HG03460 (cell line): ENCODE results near the gene HMCN2.

ENCODE experiments used
- ATAC-seq: cut with Tn5 transposase; IDR thresholded peaks from one replicate; pipeline ENCODE4 v1.9.1; 2021; ENCODE audit not compliant: unreplicated experiment

Gene HMCN2

GRCh38 chr9:130305381-130305780, 39.8 kb downstream of the HMCN2 start:
- no peak for ATAC-seq

- ATAC-seq: no peak
Measured at GRCh38 chr9:130306823-130307666, 41.5 kb downstream of the HMCN2 start.

- ATAC-seq: no peak
Measured at GRCh38 chr9:130307667-130307943, 42.0 kb downstream of the HMCN2 start.

GRCh38 chr9:130308081-130308571, 42.6 kb downstream of the HMCN2 start:
- ATAC-seq: no peak

- no peak for ATAC-seq
Measured at GRCh38 chr9:130309689-130310455, 44.3 kb downstream of the HMCN2 start.

- ATAC-seq: no peak
Measured at GRCh38 chr9:130310456-130310855, 44.9 kb downstream of the HMCN2 start.

- ATAC-seq: no peak
Measured at GRCh38 chr9:130311003-130311402, 45.4 kb downstream of the HMCN2 start.

GRCh38 chr9:130311408-130312140, 46.0 kb downstream of the HMCN2 start:
- ATAC-seq: no peak

- no peak for ATAC-seq
Measured at GRCh38 chr9:130313103-130313858, 47.7 kb downstream of the HMCN2 start.

- no peak for ATAC-seq
Measured at GRCh38 chr9:130315446-130316226, 50.1 kb downstream of the HMCN2 start.

GRCh38 chr9:130316430-130316829, 50.9 kb downstream of the HMCN2 start:
- no peak for ATAC-seq

GRCh38 chr9:130319300-130319699, 53.7 kb downstream of the HMCN2 start:
- ATAC-seq: no peak

GRCh38 chr9:130319944-130320712, 54.6 kb downstream of the HMCN2 start:
- ATAC-seq: no peak

- no peak for ATAC-seq
Measured at GRCh38 chr9:130320723-130321481, 55.3 kb downstream of the HMCN2 start.

GRCh38 chr9:130321539-130321938, 56.0 kb downstream of the HMCN2 start:
- ATAC-seq: no peak

GRCh38 chr9:130323051-130323745, 57.6 kb downstream of the HMCN2 start:
- ATAC-seq: no peak

GRCh38 chr9:130325921-130326320, 60.4 kb downstream of the HMCN2 start:
- ATAC-seq: no peak
